ENCODE data around the gene NCAN.

The NCAN gene

GRCh38 chr19:19260417-19261214 is 48.9 kb downstream of the NCAN start:
- peaks cover 0 to 84% of the 10 kb centered on the region in 2 donors for H3K27me3 ChIP-seq

GRCh38 chr19:19261350-19262189 is 49.8 kb downstream of the NCAN start:
- peak overlapping the region in 1 of 2 donors; percentile 3 for H3K4me3 ChIP-seq
- TF ChIP-seq CTCF (IDR thresholded peaks at IDR 0.05): no peak
- intact Hi-C loops (cut with DNase I; ENCODE audit: low total_unique reads): no loop called here

More at GRCh38 chr19:19260417-19261214, 48.9 kb downstream of the NCAN start:
- H3K36me3 ChIP-seq: no peaks in the 10 kb centered on the region
- H3K4me1 ChIP-seq: peaks cover 0 to 10% (median 9%) of the 10 kb centered on the region in 4 donors
- intact Hi-C loops (cut with DNase I; ENCODE audit: low total_unique reads): no loop called here
- no peak overlapping the region for H3K27ac ChIP-seq
- TF ChIP-seq CTCF (IDR thresholded peaks at IDR 0.05): no peak
- H3K9me3 ChIP-seq: peaks cover 0 to 7% (median 0%) of the 10 kb centered on the region in 3 donors
- DNase-seq: no peak
- no peak overlapping the region for H3K4me3 ChIP-seq

GRCh38 chr19:19262190-19263057 is 50.7 kb downstream of the NCAN start:
- H3K9me3 ChIP-seq: peaks cover 0 to 7% (median 0%) of the 10 kb centered on the region in 3 donors
- no peak overlapping the region for H3K27ac ChIP-seq
- intact Hi-C loops (cut with DNase I; ENCODE audit: low total_unique reads): no loop called here
- H3K4me3 ChIP-seq: no peak overlapping the region
- peaks cover 0 to 10% (median 9%) of the 10 kb centered on the region in 4 donors for H3K4me1 ChIP-seq
- H3K27me3 ChIP-seq: peaks cover 0 to 66% of the 10 kb centered on the region in 2 donors
- no peaks in the 10 kb centered on the region for H3K36me3 ChIP-seq
- no peak for DNase-seq
- no peak for TF ChIP-seq CTCF (IDR thresholded peaks at IDR 0.05)

More at GRCh38 chr19:19261350-19262189, 49.8 kb downstream of the NCAN start:
- H3K27ac ChIP-seq: no peak overlapping the region
- H3K4me1 ChIP-seq: peaks cover 0 to 10% (median 9%) of the 10 kb centered on the region in 4 donors
- peaks cover 0 to 7% (median 0%) of the 10 kb centered on the region in 3 donors for H3K9me3 ChIP-seq
- no peaks in the 10 kb centered on the region for H3K36me3 ChIP-seq
- peaks cover 0 to 74% of the 10 kb centered on the region in 2 donors for H3K27me3 ChIP-seq
- DNase-seq: no peak

GRCh38 chr19:19263886-19264487 is 52.2 kb downstream of the NCAN start:
- no peak overlapping the region for H3K4me3 ChIP-seq
- peaks cover 0 to 7% (median 0%) of the 10 kb centered on the region in 3 donors for H3K9me3 ChIP-seq
- DNase-seq: no peak
- H3K4me1 ChIP-seq: peaks cover 0 to 10% (median 9%) of the 10 kb centered on the region in 4 donors
- no peaks in the 10 kb centered on the region for H3K36me3 ChIP-seq
- H3K27me3 ChIP-seq: peaks cover 0 to 50% of the 10 kb centered on the region in 2 donors
- intact Hi-C loops (cut with DNase I; ENCODE audit: low total_unique reads): no loop called here
- no peak overlapping the region for H3K27ac ChIP-seq
- no peak for TF ChIP-seq CTCF (IDR thresholded peaks at IDR 0.05)

GRCh38 chr19:19267305-19267704 is 55.5 kb downstream of the NCAN start:
- intact Hi-C loops (cut with DNase I; ENCODE audit: low total_unique reads): no loop called here

More at GRCh38 chr19:19267305-19267704, 55.5 kb downstream of the NCAN start:
- no peak overlapping the region for H3K4me3 ChIP-seq
- H3K27ac ChIP-seq: no peak overlapping the region
- H3K9me3 ChIP-seq: no peaks in the 10 kb centered on the region
- DNase-seq: no peak
- H3K4me1 ChIP-seq: no peaks in the 10 kb centered on the region
- peaks cover 0 to 17% of the 10 kb centered on the region in 2 donors for H3K27me3 ChIP-seq
- no peak for TF ChIP-seq CTCF (IDR thresholded peaks at IDR 0.05)
- no peaks in the 10 kb centered on the region for H3K36me3 ChIP-seq

Measured in tibial artery (tissue), 4 donors.